Endothelial cell of umbilical vein (primary cell): ENCODE results near the gene SLC35G6.

Experiments
- EZH2 ChIP-seq: IDR thresholded peaks from 2 replicates; pipeline ENCODE4 v1.6.1; 2012; ENCODE audit warnings: borderline replicate concordance, low read depth, mild to moderate bottlenecking, moderate library complexity, low read length, inconsistent platforms; ENCODE audit not compliant: severe bottlenecking
- POLR2A ChIP-seq: IDR thresholded peaks from 2 replicates; pipeline ENCODE4 v1.6.1; 2012; ENCODE audit warnings: low read depth, mild to moderate bottlenecking, control low read depth, low read length
- TF ChIP-seq, protein P1 (sequence below), 2 donors: IDR thresholded peaks; 1 replicate in 1 of 2; 2 replicates in 1 of 2; pipeline ENCODE4 v1.5.1; 2011; ENCODE audit warnings: low read length in 2 of 2, mild to moderate bottlenecking in 2 of 2, moderate library complexity in 2 of 2, control low read depth in 1 of 2, inconsistent platforms in 1 of 2, low read depth in 1 of 2; ENCODE audit not compliant: insufficient read depth in 1 of 2; ENCODE audit errors: extremely low read depth in 1 of 2
- TF ChIP-seq, protein P2 (sequence below): IDR thresholded peaks from 2 replicates; pipeline ENCODE4 v1.6.1; 2011; ENCODE audit not compliant: insufficient read depth, insufficient read length

DNA sequence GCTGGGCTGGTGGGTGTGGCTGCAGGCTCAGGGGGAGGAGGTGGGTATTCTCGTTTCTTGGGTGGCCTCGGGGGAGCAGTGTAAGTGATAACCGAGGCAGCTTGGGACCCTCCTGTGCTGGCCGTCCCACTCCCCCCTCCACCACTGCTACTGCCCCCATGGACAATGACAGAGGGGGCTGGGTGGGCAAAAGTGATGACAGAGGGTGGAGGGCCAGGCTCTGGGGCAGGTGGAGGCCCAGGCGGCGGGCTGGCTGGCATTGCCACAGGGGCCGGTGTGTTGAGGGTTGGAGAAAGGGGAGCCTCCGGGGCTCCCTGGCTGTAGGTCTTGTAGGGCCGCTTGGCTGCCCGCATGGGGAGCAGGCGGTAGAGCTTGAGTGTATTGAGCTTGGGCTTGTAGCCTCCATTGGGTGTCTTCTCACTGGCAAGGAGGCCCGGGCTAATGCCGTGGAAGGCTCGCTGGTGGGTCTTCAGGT lies 17.8 kb upstream of the SLC35G6 start:
- TF ChIP-seq, protein P1, sequence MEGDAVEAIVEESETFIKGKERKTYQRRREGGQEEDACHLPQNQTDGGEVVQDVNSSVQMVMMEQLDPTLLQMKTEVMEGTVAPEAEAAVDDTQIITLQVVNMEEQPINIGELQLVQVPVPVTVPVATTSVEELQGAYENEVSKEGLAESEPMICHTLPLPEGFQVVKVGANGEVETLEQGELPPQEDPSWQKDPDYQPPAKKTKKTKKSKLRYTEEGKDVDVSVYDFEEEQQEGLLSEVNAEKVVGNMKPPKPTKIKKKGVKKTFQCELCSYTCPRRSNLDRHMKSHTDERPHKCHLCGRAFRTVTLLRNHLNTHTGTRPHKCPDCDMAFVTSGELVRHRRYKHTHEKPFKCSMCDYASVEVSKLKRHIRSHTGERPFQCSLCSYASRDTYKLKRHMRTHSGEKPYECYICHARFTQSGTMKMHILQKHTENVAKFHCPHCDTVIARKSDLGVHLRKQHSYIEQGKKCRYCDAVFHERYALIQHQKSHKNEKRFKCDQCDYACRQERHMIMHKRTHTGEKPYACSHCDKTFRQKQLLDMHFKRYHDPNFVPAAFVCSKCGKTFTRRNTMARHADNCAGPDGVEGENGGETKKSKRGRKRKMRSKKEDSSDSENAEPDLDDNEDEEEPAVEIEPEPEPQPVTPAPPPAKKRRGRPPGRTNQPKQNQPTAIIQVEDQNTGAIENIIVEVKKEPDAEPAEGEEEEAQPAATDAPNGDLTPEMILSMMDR (IDR thresholded peaks at IDR 0.05; ENCODE audit: extremely low read depth in 1 of 2, insufficient read depth in 1 of 2, low read depth in 1 of 2, low read length in 2 of 2) = no peak
- TF ChIP-seq POLR2A (no peak), EZH2 (no peak)
- TF ChIP-seq, protein P2, sequence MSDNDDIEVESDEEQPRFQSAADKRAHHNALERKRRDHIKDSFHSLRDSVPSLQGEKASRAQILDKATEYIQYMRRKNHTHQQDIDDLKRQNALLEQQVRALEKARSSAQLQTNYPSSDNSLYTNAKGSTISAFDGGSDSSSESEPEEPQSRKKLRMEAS = no peak
